Measurements from ENCODE around the gene SRP14. TPM values are rescaled to one million over a fixed set of nuclear protein-coding genes. Genes with fewer than 3 reads are reported as not detected.

SRP14 gene
- total and polyA plus RNA-seq, 9 of the 15 experiments (the other 6 are each of a cell fraction or from before 2014, with no cell fraction given) = 161 to 1,097 (median 402) TPM

- TF ChIP-seq KDM4B (IDR thresholded peaks at IDR 0.05; ENCODE audit: borderline replicate concordance in 2 of 2, low read depth in 1 of 2) (peak in 1 of 2 experiments; percentile 94; a peak in 2 of 4 replicates), E4F1 (CRISPR knock-in tag; IDR thresholded peaks at IDR 0.05; ENCODE audit: borderline replicate concordance) (no peak), THAP7 (CRISPR knock-in tag; IDR thresholded peaks at IDR 0.05) (no peak), CREB3 (tag; conservative IDR thresholded peaks at IDR 0.05; ENCODE audit: low read depth) (no peak), HINFP (tag; conservative IDR thresholded peaks at IDR 0.05; ENCODE audit: low read depth) (peak; percentile 37; the same call in 1 of the 2 replicates), ZNF75A (CRISPR knock-in tag; IDR thresholded peaks at IDR 0.05) (no peak), STAT5B (CRISPR knock-in tag; IDR thresholded peaks at IDR 0.05) (no peak), GABPB2 (CRISPR knock-in tag; conservative IDR thresholded peaks at IDR 0.05) (no peak), FOXM1 (IDR thresholded peaks at IDR 0.05; ENCODE audit: low read depth) (no peak), FOXM1 (CRISPR knock-in tag; IDR thresholded peaks at IDR 0.05; ENCODE audit: low read depth) (no peak), ZBTB1 (CRISPR knock-in tag; IDR thresholded peaks at IDR 0.05; ENCODE audit: borderline replicate concordance, low read depth) (no peak), FIP1L1 (IDR thresholded peaks at IDR 0.05; ENCODE audit: low read depth, low read length, poor library complexity, severe bottlenecking) (peak; percentile 37), HNRNPL (IDR thresholded peaks at IDR 0.05; ENCODE audit: low read depth, low read length) (no peak), XRCC5 (IDR thresholded peaks at IDR 0.05; ENCODE audit: low read depth, low read length) (no peak), FOXP1 (CRISPR knock-in tag; IDR thresholded peaks at IDR 0.05) (no peak), ZBTB33 (CRISPR knock-in tag; IDR thresholded peaks at IDR 0.05) (peak; percentile 25; the same call in 1 of the 2 replicates), ZNF668 (CRISPR knock-in tag; IDR thresholded peaks at IDR 0.05) (no peak), MCM7 (IDR thresholded peaks at IDR 0.05) (no peak), RBM39 (optimal IDR thresholded peaks at IDR 0.05; ENCODE audit: low read depth, low read length) (no peak), ZNF561 (CRISPR knock-in tag; conservative IDR thresholded peaks at IDR 0.05) (no peak)
Measured at GRCh38 chr15:40038638-40039543, at the start of gene SRP14 (continued).

Data from K562 (cell line).